22Rv1 (cell line): Measurements from ENCODE around the gene PTPN11.
"Not testable (repeated sequence)": the region's sequence is repeated elsewhere in the genome, so short reads cannot be mapped to it uniquely, and the experiment has no call there.

Experiments used
- H3K27ac ChIP-seq: fragments of 450-650 bp; 2 replicates; pipeline ENCODE4 v1.5.1; 2017
- CTCF ChIP-seq: fragments of 450-650 bp; IDR thresholded peaks from 2 replicates; pipeline ENCODE4 v1.5.1; 2017; ENCODE audit warnings: mild to moderate bottlenecking
- ZFX ChIP-seq: fragments of 450-650 bp; IDR thresholded peaks from 2 replicates; pipeline ENCODE4 v1.6.1; 2017; ENCODE audit warnings: antibody characterized with exemption, borderline replicate concordance

The PTPN11 gene

DNA sequence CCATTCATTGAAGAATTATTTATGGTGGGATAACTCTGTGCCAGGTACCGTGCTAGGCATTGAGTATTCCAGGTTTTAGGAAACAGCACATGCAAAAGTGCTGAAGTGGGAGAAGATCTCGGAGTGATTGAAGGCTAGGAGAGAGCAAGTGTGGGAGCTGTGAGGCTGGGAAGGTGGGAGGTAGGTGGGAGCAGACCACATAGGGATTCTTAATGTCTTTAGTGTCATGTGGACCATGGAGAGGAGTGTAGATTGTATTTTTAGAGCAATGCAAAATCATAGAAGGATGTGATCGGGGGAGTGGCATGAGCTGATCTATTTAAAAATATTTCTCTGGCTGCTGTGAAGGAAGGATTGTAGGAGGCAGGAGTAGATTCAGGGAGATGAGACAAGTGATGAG, 5.4 kb downstream of the PTPN11 start:
- no peak overlapping the region for H3K27ac ChIP-seq
- no peak for TF ChIP-seq CTCF

- no peak overlapping the region for H3K27ac ChIP-seq
- TF ChIP-seq ZFX (no peak), CTCF (no peak)
Measured at GRCh38 chr12:112425582-112426382, 7.0 kb downstream of the PTPN11 start.

DNA sequence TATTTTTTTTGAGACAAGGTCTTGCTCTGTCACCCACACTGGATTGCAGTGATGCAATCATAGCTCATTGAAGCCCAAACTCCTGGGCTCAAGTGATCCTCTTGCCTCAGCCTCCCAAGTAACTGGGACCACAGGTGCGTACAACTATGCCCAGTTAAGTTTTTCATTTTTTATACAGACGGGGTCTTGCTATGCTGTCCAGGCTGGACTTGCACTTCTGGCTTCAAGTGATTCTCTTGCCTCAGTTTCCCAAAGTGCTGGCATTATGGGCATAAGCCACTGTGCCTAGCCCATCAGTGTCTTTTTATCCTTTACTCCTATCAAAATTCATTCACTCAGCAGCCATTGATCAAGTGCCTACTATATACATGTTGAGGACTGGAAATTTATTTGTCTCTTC, 9.0 kb downstream of the PTPN11 start:
- H3K27ac ChIP-seq, result no peak overlapping the region
- TF ChIP-seq ZFX, result no peak
- no peak for TF ChIP-seq CTCF

GRCh38 chr12:112430929-112431328, 12.2 kb downstream of the PTPN11 start:
- TF ChIP-seq CTCF, result no peak
- no peak for TF ChIP-seq ZFX
- no peak overlapping the region for H3K27ac ChIP-seq

DNA sequence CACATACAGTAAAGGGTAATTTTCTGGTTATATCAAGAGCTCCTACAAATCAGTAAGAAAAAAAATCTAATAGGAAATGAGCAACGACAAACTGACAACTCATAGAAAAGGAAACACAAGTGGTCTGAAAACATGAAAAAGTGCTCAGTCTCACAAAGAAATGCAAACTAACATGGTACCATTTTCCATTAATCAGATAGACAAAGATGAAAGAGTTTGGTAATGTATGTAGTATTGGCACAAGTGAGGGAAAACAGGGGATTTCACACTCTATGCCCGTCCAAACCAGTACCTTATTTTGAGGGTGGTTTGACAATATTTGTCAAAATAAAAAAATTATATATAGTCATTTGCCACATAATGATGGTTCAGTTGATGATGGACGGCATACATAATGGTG, 13.2 kb downstream of the PTPN11 start:
- no peak overlapping the region for H3K27ac ChIP-seq
- no peak for TF ChIP-seq ZFX

- no peak overlapping the region for H3K27ac ChIP-seq
- TF ChIP-seq CTCF, result no peak
- TF ChIP-seq ZFX, result no peak
Measured at GRCh38 chr12:112433551-112433950, 14.8 kb downstream of the PTPN11 start.

DNA sequence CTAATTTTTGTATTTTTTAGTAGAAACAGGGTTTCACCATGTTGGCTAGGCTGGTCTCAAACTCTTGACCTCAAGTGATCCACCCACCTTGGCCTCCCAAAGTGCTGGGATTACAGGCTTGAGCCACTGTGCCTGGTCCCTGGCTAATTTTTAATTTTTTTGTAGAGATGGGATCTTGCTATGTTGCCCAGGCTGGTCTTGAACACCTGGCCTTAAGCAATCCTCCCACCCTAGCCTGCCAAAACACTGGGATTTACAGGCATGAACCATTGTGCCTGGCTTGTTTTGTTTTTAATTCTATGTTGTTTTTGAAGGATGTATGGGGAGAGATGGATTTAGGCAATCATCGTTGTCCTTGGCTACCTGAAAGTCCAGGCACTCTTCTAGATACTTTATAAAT, 19.9 kb downstream of the PTPN11 start:
- not testable (repeated sequence) for H3K27ac ChIP-seq

DNA sequence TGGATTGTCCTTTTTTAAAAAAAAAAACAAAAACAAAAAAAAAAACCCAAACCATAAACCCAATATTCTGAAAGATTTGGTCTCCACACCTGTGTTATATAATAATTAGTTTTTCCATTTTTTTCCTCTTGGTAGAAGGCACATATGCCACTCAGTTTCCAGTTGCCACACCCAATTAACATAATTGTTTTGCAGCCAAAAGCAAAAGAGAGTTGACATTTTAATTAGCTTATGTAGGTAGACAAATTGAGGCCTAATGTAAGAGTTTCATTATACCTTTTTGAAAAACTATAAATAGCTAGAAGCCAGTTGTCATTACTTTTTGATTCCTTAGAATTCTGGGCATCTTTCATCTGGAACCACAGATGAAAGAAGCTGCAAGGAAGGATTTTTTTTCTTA, 21.0 kb downstream of the PTPN11 start:
- no peak for TF ChIP-seq ZFX
- H3K27ac ChIP-seq, result no peak overlapping the region

- not testable (repeated sequence) for H3K27ac ChIP-seq
Measured at GRCh38 chr12:112440653-112441052, 21.9 kb downstream of the PTPN11 start.

DNA sequence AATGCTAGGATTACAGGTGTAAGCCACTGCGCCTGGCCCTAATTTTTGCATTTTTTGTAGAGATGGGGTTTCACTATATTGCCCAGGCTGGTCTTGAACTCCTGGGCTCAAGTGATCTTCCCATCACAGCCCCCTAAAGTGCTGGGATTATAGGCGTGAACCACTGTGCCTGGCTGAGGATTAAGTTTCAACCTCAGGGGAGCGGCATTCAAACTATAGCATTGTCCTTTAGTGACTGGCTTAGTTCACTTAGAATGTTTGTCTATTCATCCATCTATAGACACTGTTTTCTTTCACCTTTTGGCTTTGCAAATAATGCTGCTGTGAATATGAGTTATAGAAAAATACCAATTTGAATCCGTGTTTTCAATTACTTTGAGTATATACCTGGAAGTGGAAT, 25.2 kb downstream of the PTPN11 start:
- H3K27ac ChIP-seq, result no peak overlapping the region
- TF ChIP-seq CTCF, result no peak
- no peak for TF ChIP-seq ZFX
